ENCODE results near the gene CASP7. TPM values are rescaled to one million over a fixed set of nuclear protein-coding genes. Genes with fewer than 3 reads are reported as not detected.

The CASP7 gene
- 10 to 100 TPM in 8 of 9 donors, 1 to 10 TPM in 1; 7.5 to 25.1 (median 17.2) TPM for total RNA-seq
- 10 to 100 TPM in 1 of 3 donors, 1 to 10 TPM in 2; 7.1 to 24.5 (median 8.4) TPM for polyA plus RNA-seq
- long read RNA-seq, donor 1, partial matches to known transcripts = 0 of 5 reads
- long read RNA-seq, donor 1, other reads (novel, unspliced or antisense) = 0 of 5 reads
- long read RNA-seq, donor 2, partial matches to known transcripts = 0 of 2 reads
- long read RNA-seq, donor 2, other reads (novel, unspliced or antisense) = 0 of 2 reads
- long read RNA-seq, donor 3, transcript CASP7-203 (7 exons, 2,377 nt) = major isoform, 5 of 5 reads
- long read RNA-seq, donor 3, partial matches to known transcripts = 0 of 5 reads
- long read RNA-seq, donor 3, other reads (novel, unspliced or antisense) = 0 of 5 reads
- long read RNA-seq, donor 4, partial matches to known transcripts = 0 of 7 reads
- long read RNA-seq, donor 4, other reads (novel, unspliced or antisense) = 1 of 7 reads
- long read RNA-seq, donor 5, transcript CASP7-211 (7 exons, 2,467 nt) = minor isoform, 5 of 31 reads
- long read RNA-seq, donor 5, transcript CASP7-203 (7 exons, 2,377 nt) = major isoform, 20 of 31 reads
- long read RNA-seq, donor 5, partial matches to known transcripts = 0 of 31 reads
- long read RNA-seq, donor 5, other reads (novel, unspliced or antisense) = 3 of 31 reads
- long read RNA-seq, donor 6, partial matches to known transcripts = 0 of 3 reads
- long read RNA-seq, donor 6, other reads (novel, unspliced or antisense) = 1 of 3 reads
- long read RNA-seq, donor 7, partial matches to known transcripts = 0 of 1 reads
- long read RNA-seq, donor 7, other reads (novel, unspliced or antisense) = 0 of 1 reads
- long read RNA-seq, donor 8, partial matches to known transcripts = 0 of 1 reads
- long read RNA-seq, donor 8, other reads (novel, unspliced or antisense) = 0 of 1 reads
- long read RNA-seq, donor 9, partial matches to known transcripts = 0 of 1 reads
- long read RNA-seq, donor 9, other reads (novel, unspliced or antisense) = 0 of 1 reads
- long read RNA-seq, donor 10 = 0 reads

DNA sequence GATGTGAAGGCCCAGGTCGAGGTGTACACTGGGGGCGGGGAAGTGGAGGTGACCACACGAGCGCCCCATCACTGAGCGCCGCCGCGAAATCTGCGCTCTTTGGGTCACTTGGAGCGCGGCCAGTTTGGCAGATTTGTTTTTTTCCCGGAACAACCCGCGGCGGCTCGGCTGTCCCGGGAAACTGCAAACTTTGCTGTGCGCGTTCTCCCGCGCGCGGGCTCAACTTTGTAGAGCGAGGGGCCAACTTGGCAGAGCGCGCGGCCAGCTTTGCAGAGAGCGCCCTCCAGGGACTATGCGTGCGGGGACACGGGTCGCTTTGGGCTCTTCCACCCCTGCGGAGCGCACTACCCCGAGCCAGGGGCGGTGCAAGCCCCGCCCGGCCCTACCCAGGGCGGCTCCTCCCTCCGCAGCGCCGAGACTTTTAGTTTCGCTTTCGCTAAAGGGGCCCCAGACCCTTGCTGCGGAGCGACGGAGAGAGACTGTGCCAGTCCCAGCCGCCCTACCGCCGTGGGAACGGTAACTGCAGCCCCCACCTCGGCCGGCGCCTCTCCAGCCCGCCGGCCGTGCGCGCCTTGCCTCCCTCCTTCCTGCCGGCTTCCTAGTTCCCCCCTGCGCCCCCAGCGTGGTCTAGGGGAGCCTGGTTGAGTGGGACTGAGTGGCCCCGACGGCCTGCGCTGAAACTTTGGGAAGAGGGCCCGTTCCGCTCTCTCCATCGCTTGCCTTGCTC, at the start of gene CASP7:
CASP7 (plus strand) TSS at position 450 of the 727 bp plus-strand sequence. CDS start 17,582 bp downstream, outside the sequence.
- H3K27me3 ChIP-seq = no peaks in the 10 kb centered on the region
- WGBS, 4 donors = 0 to 4% (median 0%) methylated on average over 3 to 68 of the region's 68 CpGs
- H3K27ac ChIP-seq = peak within 1 kb of the TSS; percentile 89 to 98 (median 93)
- peaks cover 0 to 13% of the 10 kb centered on the region in 2 donors for H3K4me1 ChIP-seq (replicated peaks in 1 of 2)
- TF ChIP-seq, protein P1, sequence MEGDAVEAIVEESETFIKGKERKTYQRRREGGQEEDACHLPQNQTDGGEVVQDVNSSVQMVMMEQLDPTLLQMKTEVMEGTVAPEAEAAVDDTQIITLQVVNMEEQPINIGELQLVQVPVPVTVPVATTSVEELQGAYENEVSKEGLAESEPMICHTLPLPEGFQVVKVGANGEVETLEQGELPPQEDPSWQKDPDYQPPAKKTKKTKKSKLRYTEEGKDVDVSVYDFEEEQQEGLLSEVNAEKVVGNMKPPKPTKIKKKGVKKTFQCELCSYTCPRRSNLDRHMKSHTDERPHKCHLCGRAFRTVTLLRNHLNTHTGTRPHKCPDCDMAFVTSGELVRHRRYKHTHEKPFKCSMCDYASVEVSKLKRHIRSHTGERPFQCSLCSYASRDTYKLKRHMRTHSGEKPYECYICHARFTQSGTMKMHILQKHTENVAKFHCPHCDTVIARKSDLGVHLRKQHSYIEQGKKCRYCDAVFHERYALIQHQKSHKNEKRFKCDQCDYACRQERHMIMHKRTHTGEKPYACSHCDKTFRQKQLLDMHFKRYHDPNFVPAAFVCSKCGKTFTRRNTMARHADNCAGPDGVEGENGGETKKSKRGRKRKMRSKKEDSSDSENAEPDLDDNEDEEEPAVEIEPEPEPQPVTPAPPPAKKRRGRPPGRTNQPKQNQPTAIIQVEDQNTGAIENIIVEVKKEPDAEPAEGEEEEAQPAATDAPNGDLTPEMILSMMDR (IDR thresholded peaks at IDR 0.05) = no peak
- TF ChIP-seq POLR2A (IDR thresholded peaks at IDR 0.05) = peak; percentile 14 to 57
- intact Hi-C loops (cut with DNase I) = no loop called here
- peak; percentile 73 to 82 (median 82) for DNase-seq
- H3K9me3 ChIP-seq (replicated peaks in 1 of 3) = no peaks in the 10 kb centered on the region
- no peaks in the 10 kb centered on the region for H3K36me3 ChIP-seq (replicated peaks in 1 of 2)
- H3K4me3 ChIP-seq = peak within 1 kb of the TSS; percentile 85 to 100 (median 97)

DNA sequence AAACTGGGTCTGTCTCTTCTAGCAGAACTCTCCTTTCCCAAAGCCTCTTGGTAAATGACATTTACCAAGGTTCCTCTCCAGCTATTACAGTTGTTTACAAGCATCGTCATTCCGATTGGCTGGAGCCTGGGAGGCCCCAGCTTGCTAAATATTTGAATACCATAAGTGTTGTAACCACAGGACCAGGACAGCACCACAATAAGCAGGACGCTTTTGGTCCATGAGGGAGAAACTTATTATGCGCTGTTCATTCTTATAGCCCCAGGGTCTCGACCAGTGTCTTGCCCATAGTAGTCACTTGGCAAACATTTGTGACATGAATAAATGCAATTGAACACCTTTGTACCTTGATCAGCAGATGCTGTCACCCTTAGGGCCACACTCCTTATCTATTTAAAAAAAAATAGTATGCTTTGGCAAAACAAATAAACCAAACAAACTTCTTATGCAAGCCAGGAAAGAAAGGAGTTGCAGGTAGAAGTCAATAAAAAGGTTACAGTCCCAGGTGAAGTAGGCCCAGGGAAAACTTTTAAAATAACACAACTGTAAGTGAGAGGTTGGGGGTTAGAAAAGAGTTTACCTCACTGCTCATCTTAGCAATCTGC, 48.7 kb upstream of the CASP7 start:
- Histone ChIP-seq H3K27me3 (no peaks in the 10 kb centered on the region), H3K27ac (no peak overlapping the region), H3K4me1 (replicated peaks in 1 of 2) (no peaks in the 10 kb centered on the region), H3K4me3 (no peak overlapping the region), H3K9me3 (replicated peaks in 1 of 3) (no peaks in the 10 kb centered on the region), H3K36me3 (replicated peaks in 1 of 2) (no peaks in the 10 kb centered on the region)
- TF ChIP-seq, protein P1 (IDR thresholded peaks at IDR 0.05) = no peak
- DNase-seq = no peak
- WGBS, 4 donors = 80 to 93% (median 86%) methylated on average over 5 of the region's 5 CpGs
- intact Hi-C loops (cut with DNase I) = no loop called here

DNA sequence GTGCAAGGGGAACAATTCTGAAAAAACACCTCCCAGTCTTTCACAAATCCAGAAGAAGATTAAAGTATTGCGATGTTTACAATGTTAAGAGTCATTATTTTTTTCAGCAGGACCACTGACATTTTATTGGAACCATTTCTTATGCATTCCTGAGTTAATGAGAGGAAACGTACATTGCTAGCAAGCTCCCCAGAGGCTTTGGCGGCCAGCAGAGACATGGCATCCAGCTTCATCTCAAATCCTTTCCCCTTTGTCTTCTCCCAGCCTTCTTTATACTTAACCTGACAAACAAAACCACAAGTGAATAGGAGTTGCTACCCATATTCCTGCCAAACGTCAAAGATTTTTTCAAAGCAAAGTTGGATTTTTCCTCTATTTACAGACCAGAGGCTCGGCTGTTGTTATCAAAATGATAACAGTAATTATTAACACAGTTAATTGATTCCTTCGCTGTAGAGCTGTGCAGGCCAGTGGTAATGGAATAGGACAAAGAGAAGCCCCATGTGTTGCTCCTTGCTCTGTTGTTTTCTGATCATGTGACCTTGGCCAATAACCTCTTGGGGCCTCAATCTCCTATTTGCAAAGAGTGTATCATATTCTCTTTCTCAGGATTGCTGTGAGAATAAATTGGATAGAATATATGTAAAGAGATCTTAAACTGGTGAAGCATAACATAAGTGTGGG, 47.9 kb upstream of the CASP7 start:
- DNase-seq = no peak

More for the DNA sequence above, 47.9 kb upstream of the CASP7 start:
- TF ChIP-seq, protein P1 (IDR thresholded peaks at IDR 0.05) = no peak
- no peak for TF ChIP-seq POLR2A (IDR thresholded peaks at IDR 0.05)
- intact Hi-C loops (cut with DNase I) = no loop called here
- Histone ChIP-seq H3K9me3 (replicated peaks in 1 of 3) (no peaks in the 10 kb centered on the region), H3K4me3 (no peak overlapping the region), H3K36me3 (replicated peaks in 1 of 2) (no peaks in the 10 kb centered on the region), H3K4me1 (replicated peaks in 1 of 2) (no peaks in the 10 kb centered on the region), H3K27me3 (no peaks in the 10 kb centered on the region), H3K27ac (no peak overlapping the region)
- WGBS, 4 donors = 69 to 72% (median 71%) methylated on average over 6 of the region's 6 CpGs
